Loucy (cell line): ENCODE data around the gene LAIR2.

Experiments
- H2AFZ ChIP-seq: fragments of 200-600 bp; sonication (generic); 2 replicates; pipeline ENCODE4 v1.6.0; 2016; ENCODE audit warnings: antibody characterized with exemption, mild to moderate bottlenecking, low read length, moderate library complexity
- H3F3A ChIP-seq: fragments of 200-600 bp; 2 replicates; pipeline ENCODE4 v1.6.0; 2016; ENCODE audit warnings: antibody characterized with exemption, low read depth, mild to moderate bottlenecking
- H3K27me3 ChIP-seq: fragments of 200-600 bp; sonication (generic); 2 replicates; pipeline ENCODE4 v1.6.1; 2014; ENCODE audit warnings: low read length, mild to moderate bottlenecking; ENCODE audit not compliant: insufficient read depth, poor library complexity, severe bottlenecking
- H3K36me3 ChIP-seq: fragments of 200-600 bp; sonication (generic); 2 replicates; pipeline ENCODE4 v1.6.1; 2016; ENCODE audit warnings: low read length; ENCODE audit not compliant: insufficient read depth
- H3K4me1 ChIP-seq: fragments of 200-600 bp; sonication (generic); 2 replicates; pipeline ENCODE4 v1.5.1; 2014; ENCODE audit warnings: low read length, mild to moderate bottlenecking; ENCODE audit not compliant: insufficient read depth, poor library complexity, severe bottlenecking
- H3K4me2 ChIP-seq: fragments of 200-600 bp; sonication (generic); 2 replicates; pipeline ENCODE4 v1.6.0; 2014; ENCODE audit warnings: antibody characterized with exemption, low read length, low read depth, mild to moderate bottlenecking; ENCODE audit not compliant: poor library complexity, severe bottlenecking
- H3K4me3 ChIP-seq: fragments of 200-600 bp; sonication (generic); 2 replicates; pipeline ENCODE4 v1.5.1; 2014; ENCODE audit warnings: low read length, mild to moderate bottlenecking, mixed read lengths; ENCODE audit not compliant: poor library complexity, severe bottlenecking
- H3K79me2 ChIP-seq: fragments of 200-600 bp; sonication (generic); 2 replicates; pipeline ENCODE4 v1.6.1; 2014; ENCODE audit warnings: low read length; ENCODE audit not compliant: insufficient read depth
- H3K9ac ChIP-seq: fragments of 200-600 bp; sonication (generic); 2 replicates; pipeline ENCODE4 v1.6.0; 2014; ENCODE audit warnings: mild to moderate bottlenecking, low read depth, low read length, moderate library complexity; ENCODE audit not compliant: poor library complexity, severe bottlenecking
- H3K9me2 ChIP-seq: fragments of 200-600 bp; sonication (generic); replicated peaks from 2 replicates; pipeline ENCODE4 v1.6.1; 2016; ENCODE audit warnings: low read depth, low read length, mixed read lengths
- H3K9me3 ChIP-seq: fragments of 200-600 bp; sonication (generic); 2 replicates; pipeline ENCODE4 v1.6.1; 2014; ENCODE audit warnings: mild to moderate bottlenecking, antibody characterized with exemption, low read length, low read depth; ENCODE audit not compliant: insufficient read depth
- H4K20me1 ChIP-seq: fragments of 200-600 bp; sonication (generic); 2 replicates; pipeline ENCODE4 v1.6.0; 2014; ENCODE audit warnings: antibody characterized with exemption, low read length, mild to moderate bottlenecking; ENCODE audit not compliant: insufficient read depth, poor library complexity, severe bottlenecking
- EZH2phosphoT487 ChIP-seq: fragments of 200-600 bp; IDR thresholded peaks from 2 replicates; pipeline ENCODE4 v1.6.1; 2018; ENCODE audit warnings: antibody characterized with exemption, mild to moderate bottlenecking, moderate library complexity, borderline replicate concordance
- TF ChIP-seq, protein P1 (sequence below): fragments of 200-600 bp; sonication (generic); conservative IDR thresholded peaks from 2 replicates; pipeline ENCODE4 v1.5.1; 2014; ENCODE audit warnings: mild to moderate bottlenecking, antibody characterized with exemption, low read length

LAIR2 gene

GRCh38 chr19:54473071-54473891 is 29.4 kb upstream of the LAIR2 start, which contains the start of gene CDC42EP5:
Gene CDC42EP5 (minus strand): TSS chr19:54473296. CDS start chr19:54465547, 7,749 bp downstream.
- no peak for TF ChIP-seq EZH2phosphoT487
- TF ChIP-seq, protein P1, sequence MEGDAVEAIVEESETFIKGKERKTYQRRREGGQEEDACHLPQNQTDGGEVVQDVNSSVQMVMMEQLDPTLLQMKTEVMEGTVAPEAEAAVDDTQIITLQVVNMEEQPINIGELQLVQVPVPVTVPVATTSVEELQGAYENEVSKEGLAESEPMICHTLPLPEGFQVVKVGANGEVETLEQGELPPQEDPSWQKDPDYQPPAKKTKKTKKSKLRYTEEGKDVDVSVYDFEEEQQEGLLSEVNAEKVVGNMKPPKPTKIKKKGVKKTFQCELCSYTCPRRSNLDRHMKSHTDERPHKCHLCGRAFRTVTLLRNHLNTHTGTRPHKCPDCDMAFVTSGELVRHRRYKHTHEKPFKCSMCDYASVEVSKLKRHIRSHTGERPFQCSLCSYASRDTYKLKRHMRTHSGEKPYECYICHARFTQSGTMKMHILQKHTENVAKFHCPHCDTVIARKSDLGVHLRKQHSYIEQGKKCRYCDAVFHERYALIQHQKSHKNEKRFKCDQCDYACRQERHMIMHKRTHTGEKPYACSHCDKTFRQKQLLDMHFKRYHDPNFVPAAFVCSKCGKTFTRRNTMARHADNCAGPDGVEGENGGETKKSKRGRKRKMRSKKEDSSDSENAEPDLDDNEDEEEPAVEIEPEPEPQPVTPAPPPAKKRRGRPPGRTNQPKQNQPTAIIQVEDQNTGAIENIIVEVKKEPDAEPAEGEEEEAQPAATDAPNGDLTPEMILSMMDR = no peak
- Histone ChIP-seq H3K9me2 (no peaks in the 10 kb centered on the region), H3K4me2 (no peak within 1 kb of the TSS), H3K4me3 (no peak within 1 kb of the TSS), H3F3A (no peaks in the 10 kb centered on the region), H2AFZ (peak within 1 kb of the TSS; percentile 45; the same call in 1 of the 2 replicates), H3K27me3 (no peaks in the 10 kb centered on the region), H3K9me3 (no peaks in the 10 kb centered on the region), H3K9ac (no peak within 1 kb of the TSS), H4K20me1 (no peaks in the 10 kb centered on the region), H3K79me2 (no peaks in the 10 kb centered on the region), H3K36me3 (no peaks in the 10 kb centered on the region), H3K4me1 (no peaks in the 10 kb centered on the region)

DNA sequence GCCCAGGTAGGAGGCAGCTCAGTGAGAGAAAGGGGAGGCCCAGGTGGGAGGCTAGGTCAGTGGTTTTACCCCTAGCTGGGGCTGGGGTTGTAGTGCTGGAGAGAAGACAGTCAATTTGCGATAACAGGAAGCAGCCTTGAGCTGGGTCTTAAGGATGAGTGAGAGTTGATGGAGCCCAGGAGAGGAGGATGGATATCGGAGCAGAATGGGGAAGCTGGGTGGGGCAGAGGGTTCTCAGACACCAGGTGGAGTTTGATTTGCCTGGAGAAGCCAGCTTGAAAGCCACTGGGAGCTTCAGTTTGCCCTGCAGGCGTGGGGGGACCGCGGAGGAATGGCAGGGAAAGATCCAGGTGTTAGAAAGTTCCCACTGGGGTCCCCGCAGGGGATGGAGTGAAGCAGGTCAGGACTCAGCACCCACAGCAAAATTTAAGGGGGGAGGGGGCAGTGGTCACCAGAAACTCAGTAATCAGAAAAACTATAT is 28.7 kb upstream of the LAIR2 start:
- Histone ChIP-seq H3K4me1 (no peaks in the 10 kb centered on the region), H3K9me3 (no peaks in the 10 kb centered on the region), H3K36me3 (no peaks in the 10 kb centered on the region), H4K20me1 (no peaks in the 10 kb centered on the region), H3F3A (no peaks in the 10 kb centered on the region), H3K79me2 (no peaks in the 10 kb centered on the region), H3K9me2 (no peaks in the 10 kb centered on the region), H2AFZ (no peak overlapping the region), H3K9ac (no peak overlapping the region), H3K4me3 (no peak overlapping the region), H3K4me2 (no peak overlapping the region), H3K27me3 (no peaks in the 10 kb centered on the region)
- TF ChIP-seq, protein P1 = no peak
- TF ChIP-seq EZH2phosphoT487 = no peak

DNA sequence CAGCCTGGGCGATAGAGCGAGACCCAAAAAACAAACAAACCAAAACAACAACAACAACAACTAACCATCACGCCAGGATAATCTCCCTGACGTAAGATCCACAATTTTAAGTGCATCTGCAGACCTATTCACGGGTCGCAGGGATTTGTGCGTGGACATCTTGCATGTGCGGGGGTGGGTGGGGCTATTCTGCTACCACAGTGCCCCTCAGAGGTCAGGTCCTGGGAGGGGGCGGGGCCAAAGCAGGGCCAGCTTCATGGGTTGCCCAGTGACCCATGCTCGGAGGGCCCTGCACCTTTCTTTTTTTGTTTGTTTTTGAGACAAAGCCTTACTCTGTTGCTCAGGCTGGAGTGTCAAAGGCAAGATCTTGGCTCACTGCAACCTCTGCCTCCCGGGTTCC is 26.9 kb upstream of the LAIR2 start:
- no peak overlapping the region for H3K9ac ChIP-seq
- H2AFZ ChIP-seq = no peak overlapping the region
- H3F3A ChIP-seq = no peaks in the 10 kb centered on the region
- no peaks in the 10 kb centered on the region for H3K9me3 ChIP-seq
- H3K79me2 ChIP-seq = no peaks in the 10 kb centered on the region
- H3K9me2 ChIP-seq = no peaks in the 10 kb centered on the region
- H3K4me3 ChIP-seq = no peak overlapping the region
- no peaks in the 10 kb centered on the region for H3K27me3 ChIP-seq
- no peaks in the 10 kb centered on the region for H3K36me3 ChIP-seq
- no peaks in the 10 kb centered on the region for H4K20me1 ChIP-seq
- TF ChIP-seq, protein P1 = no peak
- TF ChIP-seq EZH2phosphoT487 = no peak
- no peak overlapping the region for H3K4me2 ChIP-seq
- no peaks in the 10 kb centered on the region for H3K4me1 ChIP-seq
